Measurements from ENCODE around the gene SMIM7.

SMIM7 gene

GRCh38 chr19:16620584-16620983 is 39.4 kb downstream of the SMIM7 start:
- H3K23ac ChIP-seq (ENCODE audit: low read length in 2 of 2) = no peak overlapping the region
- whole genome bisulfite sequencing = 92% methylated on average over 1 of the region's 3 CpGs
- H3K14ac ChIP-seq (ENCODE audit: low read length in 2 of 2) = no peak overlapping the region
- H2AFZ ChIP-seq (ENCODE audit: low read depth, low read length) = no peak overlapping the region
- no peak overlapping the region for H4K8ac ChIP-seq (ENCODE audit: low read length)
- H2BK120ac ChIP-seq (ENCODE audit: low read depth, low read length) = no peak overlapping the region
- no peak overlapping the region for H2BK15ac ChIP-seq (ENCODE audit: low read depth, poor library complexity, severe bottlenecking)
- H4K91ac ChIP-seq (ENCODE audit: low read length) = no peak overlapping the region
- no peak for DNase-seq
- H2BK12ac ChIP-seq (ENCODE audit: low read length in 2 of 2) = no peak overlapping the region
- H3K4me1 ChIP-seq (ENCODE audit: control insufficient read depth, insufficient read depth, low read depth, low read length) = peaks cover 21% of the 10 kb centered on the region
- H3K27me3 ChIP-seq (ENCODE audit: control insufficient read depth in 1 of 2, insufficient read depth in 1 of 2, low read length in 2 of 2) = no peaks in the 10 kb centered on the region
- H3K27ac ChIP-seq (ENCODE audit: low read length, poor library complexity, severe bottlenecking) = no peak overlapping the region
- no peak overlapping the region for H2BK5ac ChIP-seq (ENCODE audit: low read depth, low read length, poor library complexity, severe bottlenecking)
- peaks cover 3% of the 10 kb centered on the region for H3K79me1 ChIP-seq (replicated peaks; ENCODE audit: low read length, poor library complexity, severe bottlenecking)
- H3K4ac ChIP-seq (ENCODE audit: low read depth in 1 of 2, low read length in 2 of 2) = no peak overlapping the region
- H3K18ac ChIP-seq (ENCODE audit: low read depth in 1 of 2, low read length in 2 of 2) = no peak overlapping the region
- H3K9me3 ChIP-seq (ENCODE audit: control insufficient read depth, low read length) = no peaks in the 10 kb centered on the region
- H2AK5ac ChIP-seq (ENCODE audit: low read length, severe bottlenecking) = no peak overlapping the region
- no peak overlapping the region for H3K4me3 ChIP-seq (ENCODE audit: insufficient read depth in 1 of 2, low read depth in 1 of 2, low read length in 2 of 2)
- H3K9ac ChIP-seq (ENCODE audit: low read length) = no peak overlapping the region
- H3K4me2 ChIP-seq (ENCODE audit: low read length, poor library complexity, severe bottlenecking) = no peak overlapping the region
- H3K36me3 ChIP-seq (ENCODE audit: control insufficient read depth in 1 of 2, insufficient read depth in 2 of 2, low read depth in 1 of 2, low read length in 2 of 2) = peaks cover 16 to 23% of the 10 kb centered on the region in 2 experiments

GRCh38 chr19:16620018-16620417 is 39.9 kb downstream of the SMIM7 start:
- Histone ChIP-seq H2BK5ac (ENCODE audit: low read depth, low read length, poor library complexity, severe bottlenecking) (no peak overlapping the region), H2BK15ac (ENCODE audit: low read depth, poor library complexity, severe bottlenecking) (no peak overlapping the region), H3K14ac (ENCODE audit: low read length in 2 of 2) (no peak overlapping the region), H4K8ac (ENCODE audit: low read length) (no peak overlapping the region), H2AK5ac (ENCODE audit: low read length, severe bottlenecking) (no peak overlapping the region), H3K23ac (ENCODE audit: low read length in 2 of 2) (no peak overlapping the region), H3K36me3 (ENCODE audit: control insufficient read depth in 1 of 2, insufficient read depth in 2 of 2, low read depth in 1 of 2, low read length in 2 of 2) (peaks cover 14 to 23% of the 10 kb centered on the region in 2 experiments), H4K91ac (ENCODE audit: low read length) (no peak overlapping the region), H3K18ac (ENCODE audit: low read depth in 1 of 2, low read length in 2 of 2) (no peak overlapping the region), H2BK12ac (ENCODE audit: low read length in 2 of 2) (no peak overlapping the region), H2AFZ (ENCODE audit: low read depth, low read length) (no peak overlapping the region), H3K9ac (ENCODE audit: low read length) (no peak overlapping the region), H3K27me3 (ENCODE audit: control insufficient read depth in 1 of 2, insufficient read depth in 1 of 2, low read length in 2 of 2) (no peaks in the 10 kb centered on the region), H3K4me2 (ENCODE audit: low read length, poor library complexity, severe bottlenecking) (no peak overlapping the region), H2BK120ac (ENCODE audit: low read depth, low read length) (no peak overlapping the region), H3K4me3 (ENCODE audit: insufficient read depth in 1 of 2, low read depth in 1 of 2, low read length in 2 of 2) (no peak overlapping the region), H3K9me3 (ENCODE audit: control insufficient read depth, low read length) (no peaks in the 10 kb centered on the region), H3K4ac (ENCODE audit: low read depth in 1 of 2, low read length in 2 of 2) (no peak overlapping the region), H3K4me1 (ENCODE audit: control insufficient read depth, insufficient read depth, low read depth, low read length) (peaks cover 20% of the 10 kb centered on the region), H3K79me1 (replicated peaks; ENCODE audit: low read length, poor library complexity, severe bottlenecking) (peaks cover 3% of the 10 kb centered on the region), H3K27ac (ENCODE audit: low read length, poor library complexity, severe bottlenecking) (no peak overlapping the region)
- WGBS = 100% methylated on average over 4 of the region's 5 CpGs
- DNase-seq = no peak

- H3K9me3 ChIP-seq (ENCODE audit: control insufficient read depth, low read length) = no peaks in the 10 kb centered on the region
- H2BK120ac ChIP-seq (ENCODE audit: low read depth, low read length) = no peak overlapping the region
- no peak overlapping the region for H4K8ac ChIP-seq (ENCODE audit: low read length)
- no peak overlapping the region for H3K18ac ChIP-seq (ENCODE audit: low read depth in 1 of 2, low read length in 2 of 2)
- no peak overlapping the region for H3K4me3 ChIP-seq (ENCODE audit: insufficient read depth in 1 of 2, low read depth in 1 of 2, low read length in 2 of 2)
- no peak overlapping the region for H3K9ac ChIP-seq (ENCODE audit: low read length)
- H3K4me2 ChIP-seq (ENCODE audit: low read length, poor library complexity, severe bottlenecking) = no peak overlapping the region
- H3K23ac ChIP-seq (ENCODE audit: low read length in 2 of 2) = no peak overlapping the region
- no peak for DNase-seq
- H2BK12ac ChIP-seq (ENCODE audit: low read length in 2 of 2) = no peak overlapping the region
- 96% methylated on average over 7 of the region's 7 CpGs for WGBS
- H3K4ac ChIP-seq (ENCODE audit: low read depth in 1 of 2, low read length in 2 of 2) = no peak overlapping the region
- no peak overlapping the region for H2BK15ac ChIP-seq (ENCODE audit: low read depth, poor library complexity, severe bottlenecking)
- no peak overlapping the region for H3K27ac ChIP-seq (ENCODE audit: low read length, poor library complexity, severe bottlenecking)
- H3K36me3 ChIP-seq (ENCODE audit: control insufficient read depth in 1 of 2, insufficient read depth in 2 of 2, low read depth in 1 of 2, low read length in 2 of 2) = peaks cover 14 to 17% of the 10 kb centered on the region in 2 experiments
- H3K4me1 ChIP-seq (ENCODE audit: control insufficient read depth, insufficient read depth, low read depth, low read length) = peaks cover 19% of the 10 kb centered on the region
- no peak overlapping the region for H3K14ac ChIP-seq (ENCODE audit: low read length in 2 of 2)
- no peak overlapping the region for H2BK5ac ChIP-seq (ENCODE audit: low read depth, low read length, poor library complexity, severe bottlenecking)
- H4K91ac ChIP-seq (ENCODE audit: low read length) = no peak overlapping the region
- H2AFZ ChIP-seq (ENCODE audit: low read depth, low read length) = no peak overlapping the region
- peaks cover 5% of the 10 kb centered on the region for H3K79me1 ChIP-seq (replicated peaks; ENCODE audit: low read length, poor library complexity, severe bottlenecking)
- no peak overlapping the region for H2AK5ac ChIP-seq (ENCODE audit: low read length, severe bottlenecking)
- H3K27me3 ChIP-seq (ENCODE audit: control insufficient read depth in 1 of 2, insufficient read depth in 1 of 2, low read length in 2 of 2) = no peaks in the 10 kb centered on the region
Observed at GRCh38 chr19:16619457-16619856, 40.5 kb downstream of the SMIM7 start.

- no peak overlapping the region for H2BK5ac ChIP-seq (ENCODE audit: low read depth, low read length, poor library complexity, severe bottlenecking)
- peaks cover 5 to 10% of the 10 kb centered on the region in 2 experiments for H3K36me3 ChIP-seq (ENCODE audit: control insufficient read depth in 1 of 2, insufficient read depth in 2 of 2, low read depth in 1 of 2, low read length in 2 of 2)
- WGBS = 98% methylated on average over 7 of the region's 7 CpGs
- no peak overlapping the region for H2BK12ac ChIP-seq (ENCODE audit: low read length in 2 of 2)
- H3K27me3 ChIP-seq (ENCODE audit: control insufficient read depth in 1 of 2, insufficient read depth in 1 of 2, low read length in 2 of 2) = no peaks in the 10 kb centered on the region
- no peak overlapping the region for H2AK5ac ChIP-seq (ENCODE audit: low read length, severe bottlenecking)
- H3K4ac ChIP-seq (ENCODE audit: low read depth in 1 of 2, low read length in 2 of 2) = no peak overlapping the region
- H3K9me3 ChIP-seq (ENCODE audit: control insufficient read depth, low read length) = no peaks in the 10 kb centered on the region
- H3K79me1 ChIP-seq (replicated peaks; ENCODE audit: low read length, poor library complexity, severe bottlenecking) = peaks cover 7% of the 10 kb centered on the region
- H3K14ac ChIP-seq (ENCODE audit: low read length in 2 of 2) = no peak overlapping the region
- H3K27ac ChIP-seq (ENCODE audit: low read length, poor library complexity, severe bottlenecking) = no peak overlapping the region
- H3K18ac ChIP-seq (ENCODE audit: low read depth in 1 of 2, low read length in 2 of 2) = no peak overlapping the region
- H3K9ac ChIP-seq (ENCODE audit: low read length) = no peak overlapping the region
- H2BK120ac ChIP-seq (ENCODE audit: low read depth, low read length) = no peak overlapping the region
- no peak overlapping the region for H2BK15ac ChIP-seq (ENCODE audit: low read depth, poor library complexity, severe bottlenecking)
- H3K4me2 ChIP-seq (ENCODE audit: low read length, poor library complexity, severe bottlenecking) = no peak overlapping the region
- no peak overlapping the region for H3K4me3 ChIP-seq (ENCODE audit: insufficient read depth in 1 of 2, low read depth in 1 of 2, low read length in 2 of 2)
- H3K4me1 ChIP-seq (ENCODE audit: control insufficient read depth, insufficient read depth, low read depth, low read length) = peaks cover 20% of the 10 kb centered on the region
- no peak overlapping the region for H4K8ac ChIP-seq (ENCODE audit: low read length)
- no peak overlapping the region for H2AFZ ChIP-seq (ENCODE audit: low read depth, low read length)
- H4K91ac ChIP-seq (ENCODE audit: low read length) = no peak overlapping the region
- DNase-seq = no peak
- no peak overlapping the region for H3K23ac ChIP-seq (ENCODE audit: low read length in 2 of 2)
Observed at GRCh38 chr19:16618248-16618647, 41.7 kb downstream of the SMIM7 start.
